Iris pigment epithelial cell (primary cell): ENCODE results near the gene SEC61A2.
A peak's percentile ranks its signal among the peaks of the same experiment; 100 is the strongest.
"Not testable (repeated sequence)": the region's sequence is repeated elsewhere in the genome, so short reads cannot be mapped to it uniquely, and the experiment has no call there.

Source experiments
- DNase-seq: peaks from one replicate; pipeline ENCODE4 v3.0.0-alpha.2; 2011; ENCODE audit warnings: low read depth

SEC61A2 gene

DNA sequence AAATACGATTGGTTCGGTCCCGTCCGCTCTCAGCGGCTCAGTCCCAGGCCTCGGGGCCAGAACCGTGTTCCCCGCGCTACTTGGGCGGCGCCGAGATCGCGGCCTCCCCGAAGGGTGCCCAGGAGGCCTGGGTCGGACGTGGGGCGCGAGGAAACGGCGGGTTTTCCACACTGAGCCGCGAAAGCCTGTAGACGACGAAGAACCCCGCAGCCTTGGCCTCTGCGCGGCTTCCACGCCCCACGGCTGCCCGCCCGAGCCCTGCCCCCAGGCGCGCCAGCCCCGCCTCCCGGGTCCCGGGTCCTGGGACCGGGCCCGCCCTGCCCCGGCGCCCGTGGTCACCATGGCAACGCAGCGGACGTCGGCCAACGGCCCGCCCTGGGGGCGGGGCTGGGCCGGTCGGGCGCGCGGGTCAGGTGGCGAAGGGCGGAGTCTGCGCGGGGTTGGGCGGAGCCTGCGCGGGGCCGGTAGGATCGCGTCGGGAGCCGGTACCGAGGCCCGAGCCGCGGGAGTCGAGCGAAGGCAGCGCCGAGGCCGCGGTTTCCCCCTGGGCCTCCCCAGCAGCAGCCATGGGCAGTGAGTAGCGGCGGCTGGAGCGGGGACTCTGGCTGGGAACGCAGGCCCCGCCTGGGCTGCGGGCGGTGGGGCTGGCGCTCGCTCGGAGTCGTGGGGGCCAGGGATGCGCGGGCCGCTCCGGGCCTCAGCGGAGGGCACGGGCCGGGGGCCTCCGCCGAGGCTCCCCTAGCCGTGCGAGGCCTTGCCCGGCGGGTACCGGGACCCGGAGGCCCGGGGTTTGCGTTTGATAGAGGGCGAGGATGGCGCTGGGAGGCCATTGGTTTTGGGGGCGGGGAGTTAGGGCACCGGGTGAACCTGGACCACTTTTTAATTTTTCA is at the start of gene SEC61A2:
SEC61A2 (plus strand) TSS at position 456 of the 890 bp plus-strand sequence; CDS start at position 567, 111 bp downstream.
- peak; percentile 86 for DNase-seq

DNA sequence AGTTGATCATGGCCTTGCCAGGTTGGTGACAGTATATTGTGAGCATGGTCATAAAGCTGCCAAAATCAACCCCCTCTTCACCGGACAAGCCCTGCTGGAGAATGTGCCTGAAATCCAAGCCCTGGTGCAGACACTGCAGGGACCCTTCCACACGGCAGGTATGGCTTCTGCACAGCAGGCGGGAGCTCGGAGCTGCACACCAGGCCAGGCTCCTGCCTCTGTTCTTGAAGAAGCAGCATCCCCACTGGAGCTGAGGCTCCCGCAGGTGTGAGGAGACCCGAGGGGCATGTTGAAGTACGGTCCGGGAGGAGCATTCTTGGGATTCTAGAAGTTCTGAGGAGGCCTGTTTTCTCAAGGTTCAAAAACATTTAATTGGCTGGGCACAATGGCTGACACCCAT is 48.0 kb upstream of the SEC61A2 start:
- DNase-seq, result no peak

DNA sequence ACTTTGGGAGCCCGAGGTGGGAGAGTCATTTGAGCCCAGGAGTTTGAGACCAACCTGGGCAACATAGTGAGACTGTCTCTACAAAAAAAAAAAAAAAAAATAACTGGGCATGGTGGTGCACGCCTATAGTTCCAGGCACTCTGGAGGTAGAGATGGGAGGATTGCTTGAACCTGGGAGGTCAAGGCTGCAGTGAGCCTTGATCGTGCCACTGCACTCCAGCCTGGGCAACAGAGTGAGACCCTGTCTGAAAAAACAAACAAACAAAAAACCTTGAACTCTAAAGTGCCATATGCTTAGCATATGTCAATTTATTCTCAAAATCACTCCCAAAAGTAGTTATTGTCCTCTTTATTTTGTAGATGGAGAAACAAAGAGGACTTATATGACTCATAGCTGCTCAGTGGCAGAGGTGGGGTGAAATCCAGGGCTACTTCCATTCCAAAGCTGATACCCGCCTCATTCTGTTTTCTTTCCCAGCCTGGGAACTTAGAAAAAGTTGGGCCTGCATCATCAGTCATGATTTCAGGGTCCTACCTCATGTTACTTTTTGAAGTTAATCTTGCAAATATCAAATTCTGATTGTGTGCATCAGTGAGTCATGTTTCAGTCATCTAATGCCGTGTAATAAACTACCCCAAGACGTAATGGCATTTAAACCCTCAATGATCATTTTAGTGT is 47.5 kb upstream of the SEC61A2 start:
- DNase-seq, result peak; percentile 78

DNA sequence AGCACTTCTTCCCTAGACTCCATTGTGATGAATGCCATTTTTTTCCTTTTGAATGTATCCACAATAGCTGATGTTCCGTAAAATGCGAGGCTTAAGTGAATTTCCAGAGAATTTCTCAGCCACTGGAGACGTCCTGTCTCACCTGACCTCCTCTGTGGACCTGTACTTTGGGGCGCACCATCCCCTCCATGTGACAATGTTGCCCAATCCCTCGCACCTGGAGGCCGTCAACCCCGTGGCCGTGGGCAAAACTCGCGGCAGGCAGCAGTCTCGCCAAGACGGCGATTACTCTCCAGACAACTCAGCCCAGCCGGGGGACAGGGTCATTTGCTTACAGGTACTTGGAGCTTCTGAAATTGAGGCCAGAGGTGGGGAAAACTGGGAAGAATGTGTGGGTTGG is 40.6 kb upstream of the SEC61A2 start:
- DNase-seq, result no peak

DNA sequence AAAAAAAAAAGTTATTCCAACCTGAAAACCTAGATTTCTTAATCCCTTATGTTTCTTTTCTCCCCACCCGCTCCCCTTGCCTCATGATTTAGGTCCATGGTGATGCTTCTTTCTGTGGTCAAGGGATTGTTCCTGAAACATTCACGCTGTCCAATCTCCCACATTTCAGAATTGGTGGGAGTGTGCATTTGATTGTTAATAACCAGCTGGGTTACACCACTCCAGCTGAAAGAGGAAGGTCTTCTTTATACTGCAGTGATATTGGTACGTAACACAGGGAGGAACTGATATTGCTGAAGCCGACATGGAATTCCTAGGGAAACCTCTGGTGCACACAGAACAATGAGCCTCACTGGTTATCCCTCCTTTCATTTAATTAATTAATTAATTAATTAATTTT is 38.1 kb upstream of the SEC61A2 start:
- no peak for DNase-seq

DNA sequence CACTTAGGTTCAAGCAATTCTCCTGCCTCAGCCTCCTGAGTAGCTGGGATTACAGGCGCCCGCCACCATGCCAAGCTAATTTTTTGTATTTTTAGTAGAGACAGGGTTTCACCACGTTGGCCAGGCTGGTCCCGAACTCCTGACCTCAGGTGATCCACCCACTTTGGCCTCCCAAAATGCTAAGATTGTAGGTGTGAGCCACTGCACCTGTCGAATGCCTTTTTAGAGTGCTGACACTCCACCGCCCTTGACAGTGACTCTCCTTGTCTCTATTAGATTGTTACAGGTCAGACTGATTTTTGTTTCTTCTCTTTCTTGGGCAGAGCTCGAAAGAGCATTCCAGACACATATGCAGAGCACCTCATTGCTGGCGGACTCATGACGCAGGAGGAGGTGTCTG is 32.1 kb upstream of the SEC61A2 start:
- not testable (repeated sequence) for DNase-seq

DNA sequence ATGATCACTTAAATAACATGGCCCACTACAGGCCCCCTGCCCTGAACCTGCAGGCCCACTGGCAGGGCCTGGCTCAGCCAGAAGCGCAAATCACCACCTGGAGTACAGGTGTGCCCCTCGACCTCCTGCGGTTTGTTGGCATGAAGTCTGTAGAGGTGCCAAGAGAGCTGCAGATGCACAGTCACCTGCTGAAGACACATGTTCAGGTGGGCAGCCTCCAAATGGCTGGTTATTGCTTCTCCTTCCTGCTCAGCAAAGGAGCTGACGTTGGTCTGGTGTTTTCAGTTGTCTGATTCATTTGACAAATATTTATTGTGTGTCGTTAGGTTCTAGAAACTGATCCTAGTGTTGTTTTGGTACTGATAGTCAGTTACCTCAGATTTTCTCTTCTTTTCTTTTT is 31.7 kb upstream of the SEC61A2 start:
- DNase-seq, result peak; percentile 59

DNA sequence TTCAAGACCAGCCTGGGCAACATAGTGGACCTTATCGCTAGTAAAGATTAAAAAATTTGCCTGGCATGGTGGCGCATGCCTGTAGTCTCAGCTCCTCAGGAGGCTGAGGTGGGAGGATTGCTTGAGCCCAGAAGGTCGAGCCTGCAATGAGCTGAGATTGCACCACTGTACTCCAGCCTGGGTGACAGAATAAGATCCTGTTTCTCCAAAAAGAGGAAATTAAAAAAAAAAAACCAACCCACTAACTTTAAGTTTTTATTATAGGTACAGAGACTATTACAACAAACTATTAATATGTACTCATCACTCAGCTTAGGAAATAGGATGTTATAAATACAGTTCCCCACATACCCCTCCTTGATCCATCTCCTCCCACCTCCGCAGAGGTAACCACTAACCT is 30.5 kb upstream of the SEC61A2 start:
- DNase-seq, result no peak

DNA sequence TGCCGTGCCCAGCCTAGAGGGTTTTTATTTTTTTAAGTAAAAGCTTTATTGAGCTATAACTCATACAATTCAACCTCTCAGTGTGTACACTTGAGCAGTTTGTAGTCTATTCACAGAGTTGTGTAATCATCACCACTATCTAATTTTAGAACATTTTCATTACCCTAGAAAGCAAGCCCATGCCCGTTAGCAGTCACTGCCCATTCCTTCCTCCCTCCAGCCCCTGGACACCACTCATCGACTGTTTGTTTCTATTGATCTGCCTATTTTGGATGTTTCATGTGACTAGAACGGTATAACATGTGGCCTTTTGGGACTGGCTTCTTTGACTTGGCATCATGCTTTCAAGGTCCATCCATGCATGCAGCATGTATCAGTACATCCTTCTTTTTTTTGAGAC is 25.7 kb upstream of the SEC61A2 start:
- no peak for DNase-seq

DNA sequence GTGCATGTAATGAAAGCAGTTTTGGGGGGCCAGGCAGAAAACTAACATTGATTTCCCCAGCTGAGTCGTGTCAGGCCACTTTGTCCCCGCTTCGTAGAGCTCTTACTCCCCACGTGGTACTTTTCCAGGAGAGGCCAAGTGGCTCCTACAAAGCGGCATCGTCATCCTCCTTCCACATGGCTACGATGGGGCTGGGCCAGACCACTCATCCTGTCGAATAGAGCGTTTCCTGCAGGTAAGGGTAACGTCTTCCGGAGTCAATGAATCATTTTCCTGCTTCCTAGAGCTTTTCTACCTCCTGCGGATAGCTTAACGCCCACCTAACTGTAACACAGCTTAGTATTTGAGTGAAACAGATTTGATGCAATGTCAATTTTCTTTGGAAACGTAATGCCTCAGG is 21.7 kb upstream of the SEC61A2 start:
- DNase-seq, result no peak

DNA sequence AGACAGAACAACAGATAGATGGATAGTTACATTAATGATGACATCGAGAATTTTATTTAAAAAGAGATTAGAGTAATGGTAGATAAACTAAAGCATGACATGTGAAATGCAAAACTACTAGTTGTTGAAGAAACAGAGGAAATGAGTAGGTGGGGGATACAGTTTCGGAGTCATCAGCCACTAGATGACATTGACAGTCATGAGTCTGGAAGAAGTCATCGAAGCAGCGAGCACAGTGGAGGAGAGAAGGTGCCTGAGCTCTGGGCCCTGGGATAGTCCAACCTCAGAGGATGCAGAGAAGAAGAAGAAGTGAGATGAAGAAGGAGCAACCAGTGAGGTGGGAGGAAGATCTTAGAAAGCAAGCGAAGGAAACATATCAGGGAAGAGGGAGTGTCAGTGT is 20.2 kb upstream of the SEC61A2 start:
- no peak for DNase-seq

DNA sequence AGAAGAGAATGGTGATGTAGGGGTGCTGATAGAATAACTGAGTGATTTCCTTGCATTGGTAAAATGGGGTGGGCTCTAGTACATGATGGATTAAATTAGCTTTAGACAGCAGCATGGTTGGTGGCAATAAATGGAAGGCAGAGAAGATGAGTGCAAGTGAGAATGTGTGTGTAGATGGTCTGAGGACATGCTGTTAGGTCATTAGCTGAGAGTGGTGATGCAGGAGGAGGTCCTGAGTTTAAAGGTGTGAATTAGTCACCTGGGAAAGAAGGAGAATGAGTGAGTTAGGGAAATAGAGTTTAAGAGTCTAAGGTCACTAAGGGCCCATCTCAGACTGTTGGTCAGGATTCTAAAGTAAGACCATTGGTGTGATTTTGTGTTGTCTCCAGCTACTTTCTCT is 17.9 kb upstream of the SEC61A2 start:
- DNase-seq, result no peak

DNA sequence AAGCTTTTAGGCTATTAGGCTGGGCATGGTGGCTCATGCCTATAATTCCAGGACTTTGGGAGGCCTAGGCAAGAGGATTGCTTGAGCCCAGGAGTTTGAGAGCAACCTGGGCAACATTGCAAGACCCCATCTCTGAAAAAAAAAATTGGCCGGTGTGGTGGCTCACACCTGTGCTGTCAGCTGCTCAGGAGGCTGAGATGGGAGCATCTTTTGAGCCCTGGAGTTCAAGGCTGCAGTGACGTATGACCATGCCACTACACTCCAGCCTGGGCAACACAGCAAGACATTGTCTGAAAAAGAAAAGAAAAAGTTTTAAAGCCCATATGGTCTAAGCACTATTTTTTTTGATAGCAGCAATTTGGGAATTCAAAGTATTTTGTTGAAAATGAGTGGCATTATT is 15.8 kb upstream of the SEC61A2 start:
- no peak for DNase-seq

DNA sequence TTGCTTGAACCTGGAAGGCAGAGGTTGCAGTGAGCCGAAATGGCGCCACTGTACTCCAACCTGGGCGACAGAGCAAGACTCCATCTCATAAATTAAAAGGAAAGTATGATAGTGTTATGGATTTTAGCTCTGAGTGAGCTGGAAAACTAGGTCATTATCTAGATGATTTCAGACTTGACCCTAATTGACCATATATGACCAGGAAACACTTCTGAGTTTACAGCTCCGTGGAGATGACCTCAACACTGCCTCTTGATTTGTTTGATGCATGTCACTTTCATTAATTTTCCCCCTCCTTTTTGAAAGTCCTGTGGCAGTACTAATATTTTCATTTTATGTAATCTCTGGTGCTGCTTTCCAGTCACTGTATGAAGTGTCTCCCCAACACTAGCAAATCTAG is 7.8 kb upstream of the SEC61A2 start:
- DNase-seq, result no peak

DNA sequence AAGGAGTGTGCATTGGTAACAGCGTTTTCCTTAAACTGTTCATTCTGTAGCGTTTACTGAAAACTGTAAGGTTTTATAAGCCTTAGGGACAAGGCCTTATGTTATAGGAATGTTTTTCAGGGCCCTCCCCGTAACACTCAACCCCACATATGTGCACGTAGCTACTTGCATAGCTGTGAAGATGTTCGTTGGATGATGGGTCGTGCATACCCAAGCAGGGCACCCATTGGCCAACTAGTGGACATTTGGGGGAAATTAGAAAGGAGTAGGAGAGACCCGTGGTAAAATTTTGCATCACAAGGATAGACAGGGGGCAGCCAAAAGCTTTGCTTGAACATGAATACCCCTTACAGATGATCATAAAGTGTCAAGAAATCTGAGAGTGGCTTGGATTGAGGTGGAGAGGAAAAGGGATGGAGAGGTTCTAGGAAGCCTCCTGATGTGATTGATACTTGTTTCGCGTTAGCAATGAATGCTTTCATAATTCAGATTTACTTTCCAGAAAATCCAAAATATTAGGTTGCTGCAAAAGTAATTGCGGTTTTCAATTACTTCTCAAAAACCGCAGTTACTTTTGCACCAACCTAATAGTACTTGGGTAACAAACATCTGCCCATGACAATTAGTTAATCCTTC is 878 bp downstream of the SEC61A2 start:
- peak; percentile 71 for DNase-seq

DNA sequence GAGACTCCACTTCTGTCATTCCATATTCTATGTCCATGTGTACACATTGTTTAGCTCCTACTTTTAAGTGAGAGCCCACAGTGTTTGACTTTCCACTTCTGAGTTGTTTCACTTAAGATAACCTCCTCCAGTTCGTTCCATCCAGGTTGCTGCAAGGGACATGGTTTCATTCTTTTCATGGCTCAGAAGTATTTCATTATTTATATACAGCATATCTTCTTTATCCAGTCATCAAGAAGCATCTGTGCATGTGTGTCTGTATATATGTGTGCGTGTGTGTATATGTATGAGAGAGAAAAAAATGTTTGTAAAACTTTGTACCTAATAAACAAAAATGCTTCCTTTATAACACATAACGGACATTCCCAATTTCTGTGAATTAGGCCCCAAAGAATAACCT is 6.2 kb downstream of the SEC61A2 start:
- DNase-seq, result peak; percentile 7

DNA sequence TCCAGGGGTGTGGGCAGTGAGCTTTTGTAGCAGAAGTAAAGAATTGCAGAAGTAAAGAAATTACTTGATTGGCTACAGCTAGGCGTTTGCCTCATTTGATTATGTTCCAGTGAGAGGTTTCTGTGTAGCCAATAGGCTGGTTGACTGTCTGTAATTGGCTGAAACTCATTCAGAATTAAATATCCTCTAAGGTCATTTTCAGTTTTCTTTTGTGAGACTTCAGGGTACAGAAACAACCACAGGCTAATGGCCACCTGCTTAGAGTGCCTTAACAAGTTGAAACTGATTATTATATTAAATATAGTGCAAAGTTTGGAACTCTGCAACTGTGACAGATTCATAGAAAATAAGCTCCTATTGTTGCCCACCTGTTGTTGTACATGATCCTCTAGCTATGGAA is 10.6 kb downstream of the SEC61A2 start:
- DNase-seq, result no peak

DNA sequence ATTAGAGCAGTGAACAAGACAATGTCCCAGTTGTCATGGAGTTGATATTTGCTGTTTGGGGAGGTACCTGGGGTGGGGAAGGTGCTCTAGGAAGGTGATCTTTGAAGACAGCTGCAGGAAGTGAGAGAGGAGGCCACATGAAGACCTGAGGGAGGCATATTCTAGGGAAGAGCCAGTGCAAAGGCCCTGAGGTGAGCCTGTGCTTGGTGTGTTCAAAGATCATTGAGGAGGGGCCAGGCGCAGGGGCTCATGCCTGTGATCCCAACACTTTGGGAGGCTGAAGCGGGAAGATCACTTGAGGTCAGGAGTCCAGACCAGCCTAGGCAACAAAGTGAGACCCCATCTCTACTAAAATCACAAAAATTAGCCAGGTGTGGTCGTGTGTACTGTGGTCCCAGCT is 15.1 kb downstream of the SEC61A2 start:
- no peak for DNase-seq

DNA sequence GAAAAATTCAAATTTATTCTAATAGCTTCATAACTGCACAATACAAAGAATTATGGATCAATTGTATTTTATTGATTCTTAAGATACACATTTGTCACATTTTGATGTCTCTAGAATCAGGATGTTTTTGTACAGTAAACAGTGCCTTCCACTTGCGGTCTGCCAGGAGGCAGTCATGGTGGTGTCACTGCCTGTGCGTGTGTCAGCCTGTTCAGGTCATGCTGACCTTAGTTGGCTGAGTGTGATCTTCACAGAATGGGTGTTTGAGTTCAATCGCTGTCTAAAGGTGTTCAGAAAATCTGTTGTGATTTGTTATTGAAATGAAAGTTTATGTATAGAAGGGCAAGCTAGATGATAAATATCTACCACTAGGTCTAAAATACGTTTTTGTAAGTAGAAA is 20.7 kb downstream of the SEC61A2 start:
- DNase-seq, result no peak

DNA sequence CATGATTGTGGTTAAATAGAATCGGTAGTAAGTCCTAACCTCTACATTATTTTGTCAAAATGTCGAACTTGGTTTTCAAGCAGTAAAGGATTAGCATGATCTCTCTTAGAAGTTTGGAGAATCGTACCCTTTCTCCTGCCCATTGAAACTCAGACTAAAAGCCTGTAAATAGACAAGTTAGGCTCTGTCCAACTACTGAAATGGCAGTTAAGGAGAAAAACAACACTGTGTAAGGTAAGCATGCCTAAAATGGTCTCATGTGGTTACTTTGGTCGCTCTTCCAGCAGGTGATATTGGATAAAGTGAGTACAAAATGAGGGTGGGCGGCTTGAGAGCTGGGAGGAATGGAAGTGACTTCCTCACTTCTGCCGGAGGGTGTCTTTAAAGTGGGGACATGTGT is 25.0 kb downstream of the SEC61A2 start:
- DNase-seq, result no peak

DNA sequence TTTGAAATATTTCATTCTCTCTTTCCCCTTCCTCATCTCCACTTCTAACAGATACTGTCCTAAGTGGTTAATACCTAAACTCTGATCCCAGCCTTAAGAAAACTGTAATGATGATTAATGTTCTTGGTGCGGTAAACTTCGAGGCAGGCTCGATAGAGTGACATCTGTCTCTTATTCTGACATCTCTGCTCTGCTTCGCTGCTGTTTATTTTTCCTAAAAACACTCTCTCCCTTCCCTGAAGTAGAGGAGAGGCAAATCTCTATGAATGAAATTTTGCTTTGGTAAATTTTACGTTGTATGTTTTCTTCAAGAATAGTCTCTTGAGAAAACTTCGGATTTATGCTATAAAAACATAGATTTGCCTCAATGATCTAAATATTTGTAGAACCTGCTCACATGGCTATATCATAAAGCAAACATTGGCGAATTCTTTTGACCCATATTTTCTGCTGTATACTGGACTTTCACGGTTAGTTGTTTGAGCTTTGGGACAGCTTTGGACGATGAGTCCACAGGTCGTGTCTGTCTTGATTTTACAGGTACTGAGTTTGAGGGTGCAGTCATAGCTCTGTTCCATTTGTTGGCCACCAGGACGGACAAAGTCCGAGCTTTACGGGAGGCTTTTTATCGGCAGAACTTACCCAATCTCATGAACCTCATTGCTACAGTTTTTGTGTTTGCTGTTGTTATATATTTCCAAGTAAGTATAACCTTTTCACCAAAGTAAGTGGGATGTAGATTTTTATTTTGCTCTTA is 27.1 kb downstream of the SEC61A2 start:
- no peak for DNase-seq

DNA sequence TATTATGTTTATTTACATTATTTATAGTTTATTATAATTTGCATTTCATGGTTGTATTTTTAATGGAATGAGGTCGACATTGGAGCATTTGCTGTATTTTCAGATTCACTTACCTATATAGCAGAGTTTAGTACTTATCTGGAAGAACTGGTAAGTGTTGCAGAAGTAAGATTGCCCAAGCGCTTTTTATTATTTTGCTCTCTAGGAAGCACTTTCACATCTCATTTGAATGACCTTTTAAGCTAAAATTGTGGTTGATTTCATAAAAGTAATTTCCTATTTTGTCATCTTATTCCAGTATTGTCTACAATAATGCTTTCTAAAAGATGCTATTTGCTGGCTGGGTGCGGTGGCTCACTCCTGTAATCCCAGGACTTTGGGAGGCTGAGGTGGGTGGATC is 28.6 kb downstream of the SEC61A2 start:
- no peak for DNase-seq
